HG02938 (cell line): ENCODE data around the gene NPW.

Experiments used
- ATAC-seq: cut with Tn5 transposase; IDR thresholded peaks from one replicate; pipeline ENCODE4 v1.9.1; 2021; ENCODE audit warnings: mild to moderate bottlenecking, moderate library complexity; ENCODE audit not compliant: unreplicated experiment

The NPW gene

GRCh38 chr16:1984347-1985225 lies 35.0 kb upstream of the NPW start:
- no peak for ATAC-seq

- ATAC-seq: no peak
These were observed 34.0 kb upstream of the NPW start for GRCh38 chr16:1985466-1986150.

- ATAC-seq: no peak
These were observed 32.4 kb upstream of the NPW start for GRCh38 chr16:1987198-1987597.

- no peak for ATAC-seq
These were observed 30.1 kb upstream of the NPW start, which contains the start of gene SYNGR3 for GRCh38 chr16:1989209-1990100. Gene SYNGR3, plus strand, starts transcription at chr16:1989970. Its CDS starts 133 bp downstream, at chr16:1990103.

- ATAC-seq: no peak
These were observed 29.6 kb upstream of the NPW start for GRCh38 chr16:1990101-1990350.

GRCh38 chr16:1990351-1991134 lies 29.0 kb upstream of the NPW start:
- ATAC-seq: no peak

- no peak for ATAC-seq
These were observed 28.4 kb upstream of the NPW start for GRCh38 chr16:1991135-1991551.

GRCh38 chr16:1991588-1991947 lies 28.0 kb upstream of the NPW start:
- no peak for ATAC-seq

- ATAC-seq: no peak
These were observed 27.5 kb upstream of the NPW start for GRCh38 chr16:1991948-1992703.

GRCh38 chr16:1992704-1993317 lies 26.8 kb upstream of the NPW start:
- ATAC-seq: no peak

- ATAC-seq: no peak
These were observed 25.9 kb upstream of the NPW start for GRCh38 chr16:1993731-1994131.

- no peak for ATAC-seq
These were observed 21.9 kb upstream of the NPW start for GRCh38 chr16:1997494-1998359.

- ATAC-seq: no peak
These were observed 21.2 kb upstream of the NPW start for GRCh38 chr16:1998360-1998835.

GRCh38 chr16:1998852-1999801 lies 20.5 kb upstream of the NPW start:
- no peak for ATAC-seq

GRCh38 chr16:1999866-2000514 lies 19.6 kb upstream of the NPW start:
- ATAC-seq: no peak

GRCh38 chr16:2001035-2001434 lies 18.6 kb upstream of the NPW start:
- no peak for ATAC-seq
